HEK293 (cell line): ENCODE measurements around the gene CASS4.
A peak's percentile ranks its signal among the peaks of the same experiment; 100 is the strongest.

Experiments
- CTCF ChIA-PET: fragments of 350-600 bp; formaldehyde crosslinking; extraction: SDS; loops from one replicate; lab custom pipeline; 2021; ENCODE audit warnings: antibody characterized with exemption; lab: Yijun Ruan, JAX
- POLR2A ChIA-PET: fragments of 300-600 bp; formaldehyde crosslinking; extraction: SDS; loops from one replicate; lab custom pipeline; 2020; ENCODE audit warnings: antibody characterized with exemption, inconsistent platforms; lab: Yijun Ruan, JAX
- H3K27ac ChIP-seq: fragments of 200-500 bp; sonication (Bioruptor generic); 2 replicates; pipeline ENCODE4 v1.5.1; 2014; ENCODE audit warnings: low read depth, low read length, control low read depth, inconsistent platforms; ENCODE audit errors: extremely low read depth
- H3K36me3 ChIP-seq, 2 experiments: fragments of 200-500 bp in 1 of 2; sonication (Bioruptor generic) in 1 of 2; 1 replicate in 1 of 2; 2 replicates in 1 of 2; pipeline ENCODE4 v1.5.1; 2014 to 2017; ENCODE audit warnings: inconsistent platforms in 2 of 2, low read length in 2 of 2; ENCODE audit not compliant: control insufficient read depth in 2 of 2, insufficient read depth in 1 of 2
- H3K4me1 ChIP-seq: fragments of 200-500 bp; sonication (Bioruptor generic); 2 replicates; pipeline ENCODE4 v1.5.1; 2014; ENCODE audit warnings: mild to moderate bottlenecking, low read length, inconsistent platforms; ENCODE audit not compliant: control insufficient read depth, insufficient read depth
- H3K4me3 ChIP-seq: 2 replicates; pipeline ENCODE4 v1.5.1; 2011; ENCODE audit warnings: low read depth, mild to moderate bottlenecking, control low read depth, low read length, moderate library complexity
- H3K9me3 ChIP-seq: fragments of 200-500 bp; sonication (Bioruptor generic); 2 replicates; pipeline ENCODE4 v1.5.1; 2014; ENCODE audit warnings: low read depth, low read length, inconsistent platforms; ENCODE audit not compliant: control insufficient read depth, insufficient read depth
- HOXC10 ChIP-seq: sonication (generic); formaldehyde crosslinking; IDR thresholded peaks from 2 replicates; pipeline ENCODE4 v1.8.1; 2023; ENCODE audit warnings: mild to moderate bottlenecking, missing genetic modification reagents
- KLF10 ChIP-seq: fragments of 450-650 bp; IDR thresholded peaks from 2 replicates; pipeline ENCODE4 v1.5.1; 2018; ENCODE audit warnings: missing biosample characterization, mild to moderate bottlenecking, missing genetic modification characterization
- KLF16 ChIP-seq: fragments of 450-650 bp; formaldehyde crosslinking; IDR thresholded peaks from 2 replicates; pipeline ENCODE4 v1.5.1; 2017; ENCODE audit warnings: missing biosample characterization, missing genetic modification characterization
- PRDM1 ChIP-seq: fragments of 450-650 bp; formaldehyde crosslinking; IDR thresholded peaks from 2 replicates; pipeline ENCODE4; 2016; ENCODE audit warnings: missing biosample characterization, missing genetic modification characterization
- SCRT1 ChIP-seq: fragments of 450-650 bp; formaldehyde crosslinking; IDR thresholded peaks from 2 replicates; pipeline ENCODE4 v1.5.1; 2016; ENCODE audit warnings: missing biosample characterization, missing genetic modification characterization, borderline replicate concordance
- SETDB1 ChIP-seq: IDR thresholded peaks from one replicate; pipeline ENCODE4 v1.6.1; 2017; ENCODE audit warnings: mild to moderate bottlenecking, low read length, moderate library complexity, mixed read lengths; ENCODE audit not compliant: insufficient read length
- SP3 ChIP-seq: fragments of 450-650 bp; formaldehyde crosslinking; IDR thresholded peaks from 2 replicates; pipeline ENCODE4 v1.5.1; 2016; ENCODE audit warnings: missing biosample characterization, missing genetic modification characterization
- TRIM28 ChIP-seq: IDR thresholded peaks from 2 replicates; pipeline ENCODE4 v1.6.1; 2011; ENCODE audit warnings: low read length, control low read depth, borderline replicate concordance
- ZNF132 ChIP-seq: fragments of 450-650 bp; formaldehyde crosslinking; IDR thresholded peaks from 2 replicates; pipeline ENCODE4 v1.5.1; 2017; ENCODE audit warnings: missing biosample characterization, missing genetic modification characterization, borderline replicate concordance
- ZNF366 ChIP-seq: fragments of 450-650 bp; formaldehyde crosslinking; conservative IDR thresholded peaks from 2 replicates; pipeline ENCODE4 v1.5.1; 2016; ENCODE audit warnings: missing biosample characterization, missing genetic modification characterization
- ZNF416 ChIP-seq: fragments of 450-650 bp; formaldehyde crosslinking; IDR thresholded peaks from 2 replicates; pipeline ENCODE4 v1.5.1; 2016; ENCODE audit warnings: missing biosample characterization, missing genetic modification characterization
- ZNF530 ChIP-seq: fragments of 450-650 bp; formaldehyde crosslinking; IDR thresholded peaks from 2 replicates; pipeline ENCODE4 v1.5.1; 2016; ENCODE audit warnings: low read depth, missing biosample characterization, missing genetic modification characterization
- ZNF596 ChIP-seq: fragments of 450-650 bp; IDR thresholded peaks from 2 replicates; pipeline ENCODE4 v1.5.0; 2018; ENCODE audit warnings: missing biosample characterization, mild to moderate bottlenecking, missing genetic modification characterization, moderate library complexity
- ZNF664 ChIP-seq: fragments of 450-650 bp; formaldehyde crosslinking; IDR thresholded peaks from 2 replicates; pipeline ENCODE4 v1.5.1; 2016; ENCODE audit warnings: missing biosample characterization, missing genetic modification characterization
- ZNF707 ChIP-seq: fragments of 450-650 bp; formaldehyde crosslinking; IDR thresholded peaks from 2 replicates; pipeline ENCODE4 v1.5.1; 2016; ENCODE audit warnings: missing biosample characterization, missing genetic modification characterization
- ZNF837 ChIP-seq: fragments of 450-650 bp; formaldehyde crosslinking; IDR thresholded peaks from 2 replicates; pipeline ENCODE4 v1.5.1; 2016; ENCODE audit warnings: missing biosample characterization, missing genetic modification characterization
- TF ChIP-seq, protein P1 (sequence below): fragments of 450-650 bp; formaldehyde crosslinking; IDR thresholded peaks from 2 replicates; pipeline ENCODE4 v1.5.1; 2016; ENCODE audit warnings: missing biosample characterization, missing genetic modification characterization
- TF ChIP-seq, protein P2 (sequence below): fragments of 450-650 bp; formaldehyde crosslinking; IDR thresholded peaks from 2 replicates; pipeline ENCODE4 v1.5.1; 2017; ENCODE audit warnings: missing biosample characterization, missing genetic modification characterization
- TF ChIP-seq, protein P3 (sequence below): fragments of 450-650 bp; formaldehyde crosslinking; IDR thresholded peaks from 2 replicates; pipeline ENCODE4 v1.5.1; 2016; ENCODE audit warnings: missing biosample characterization, missing genetic modification characterization, low read depth
- TF ChIP-seq, protein P4 (sequence below): fragments of 450-650 bp; formaldehyde crosslinking; IDR thresholded peaks from 2 replicates; pipeline ENCODE4 v1.5.1; 2016; ENCODE audit warnings: missing biosample characterization, missing genetic modification characterization
- TF ChIP-seq, protein P5 (sequence below): fragments of 450-650 bp; formaldehyde crosslinking; IDR thresholded peaks from 2 replicates; pipeline ENCODE4 v1.5.1; 2016; ENCODE audit warnings: missing biosample characterization, missing genetic modification characterization

Gene CASS4

DNA sequence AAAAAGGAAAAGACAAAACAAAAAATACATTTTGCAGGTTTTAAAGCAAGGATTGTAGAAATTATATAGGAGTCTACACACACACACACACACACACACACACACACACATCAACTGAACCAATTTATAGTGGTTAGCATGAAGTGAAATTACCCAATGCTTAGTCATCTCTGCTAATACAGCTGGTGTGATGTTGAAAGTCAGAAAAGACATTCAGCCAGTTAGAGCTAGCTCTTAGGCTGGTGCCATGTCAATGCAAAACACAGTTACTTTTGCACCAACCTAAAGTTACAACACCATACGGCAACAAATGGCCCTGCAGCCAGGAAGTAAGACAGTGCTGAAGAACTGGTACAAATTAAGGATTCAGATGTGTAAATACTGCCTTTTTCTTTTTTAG is 38.1 kb upstream of the CASS4 start (continued):
- TF ChIP-seq, protein P1, sequence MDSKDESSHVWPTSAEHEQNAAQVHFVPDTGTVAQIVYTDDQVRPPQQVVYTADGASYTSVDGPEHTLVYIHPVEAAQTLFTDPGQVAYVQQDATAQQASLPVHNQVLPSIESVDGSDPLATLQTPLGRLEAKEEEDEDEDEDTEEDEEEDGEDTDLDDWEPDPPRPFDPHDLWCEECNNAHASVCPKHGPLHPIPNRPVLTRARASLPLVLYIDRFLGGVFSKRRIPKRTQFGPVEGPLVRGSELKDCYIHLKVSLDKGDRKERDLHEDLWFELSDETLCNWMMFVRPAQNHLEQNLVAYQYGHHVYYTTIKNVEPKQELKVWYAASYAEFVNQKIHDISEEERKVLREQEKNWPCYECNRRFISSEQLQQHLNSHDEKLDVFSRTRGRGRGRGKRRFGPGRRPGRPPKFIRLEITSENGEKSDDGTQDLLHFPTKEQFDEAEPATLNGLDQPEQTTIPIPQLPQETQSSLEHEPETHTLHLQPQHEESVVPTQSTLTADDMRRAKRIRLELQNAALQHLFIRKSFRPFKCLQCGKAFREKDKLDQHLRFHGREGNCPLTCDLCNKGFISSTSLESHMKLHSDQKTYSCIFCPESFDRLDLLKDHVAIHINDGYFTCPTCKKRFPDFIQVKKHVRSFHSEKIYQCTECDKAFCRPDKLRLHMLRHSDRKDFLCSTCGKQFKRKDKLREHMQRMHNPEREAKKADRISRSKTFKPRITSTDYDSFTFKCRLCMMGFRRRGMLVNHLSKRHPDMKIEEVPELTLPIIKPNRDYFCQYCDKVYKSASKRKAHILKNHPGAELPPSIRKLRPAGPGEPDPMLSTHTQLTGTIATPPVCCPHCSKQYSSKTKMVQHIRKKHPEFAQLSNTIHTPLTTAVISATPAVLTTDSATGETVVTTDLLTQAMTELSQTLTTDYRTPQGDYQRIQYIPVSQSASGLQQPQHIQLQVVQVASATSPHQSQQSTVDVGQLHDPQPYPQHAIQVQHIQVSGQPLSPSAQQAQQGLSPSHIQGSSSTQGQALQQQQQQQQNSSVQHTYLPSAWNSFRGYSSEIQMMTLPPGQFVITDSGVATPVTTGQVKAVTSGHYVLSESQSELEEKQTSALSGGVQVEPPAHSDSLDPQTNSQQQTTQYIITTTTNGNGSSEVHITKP = peak; percentile 25; the same call in 1 of the 2 replicates
- 0 out of 2 replicates have a peak, but pooled peaks have one; percentile 36 for TF ChIP-seq PRDM1 (tag by site-specific recombination)

DNA sequence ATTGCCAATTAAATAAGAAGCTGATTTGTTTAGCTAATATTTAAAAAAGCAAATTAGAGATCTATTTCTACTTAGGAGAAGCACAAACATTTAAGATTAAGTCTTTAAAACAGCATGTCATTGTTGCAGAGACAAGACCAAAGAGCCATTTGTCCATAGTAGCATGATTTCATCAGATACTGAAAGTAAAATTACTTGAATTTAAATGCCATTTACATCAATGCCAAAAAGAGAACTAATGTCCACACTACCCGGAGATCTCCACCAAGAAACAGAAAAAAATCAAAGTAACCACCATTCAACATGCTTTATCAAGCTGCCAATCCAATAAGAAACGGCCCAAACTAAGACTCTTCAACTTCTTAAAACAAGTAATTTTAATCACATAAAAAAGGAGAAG is 35.7 kb upstream of the CASS4 start:
- POLR2A ChIA-PET = interaction anchor here (1.1 kb wide), 2 partner anchors 16 kb away, joined by 3 to 9 read pairs; partner anchors contain the start of genes AURKA and CSTF1
- no peak for TF ChIP-seq SCRT1 (tag by site-specific recombination)
- TF ChIP-seq SP3 = no peak
- TF ChIP-seq, protein P2, sequence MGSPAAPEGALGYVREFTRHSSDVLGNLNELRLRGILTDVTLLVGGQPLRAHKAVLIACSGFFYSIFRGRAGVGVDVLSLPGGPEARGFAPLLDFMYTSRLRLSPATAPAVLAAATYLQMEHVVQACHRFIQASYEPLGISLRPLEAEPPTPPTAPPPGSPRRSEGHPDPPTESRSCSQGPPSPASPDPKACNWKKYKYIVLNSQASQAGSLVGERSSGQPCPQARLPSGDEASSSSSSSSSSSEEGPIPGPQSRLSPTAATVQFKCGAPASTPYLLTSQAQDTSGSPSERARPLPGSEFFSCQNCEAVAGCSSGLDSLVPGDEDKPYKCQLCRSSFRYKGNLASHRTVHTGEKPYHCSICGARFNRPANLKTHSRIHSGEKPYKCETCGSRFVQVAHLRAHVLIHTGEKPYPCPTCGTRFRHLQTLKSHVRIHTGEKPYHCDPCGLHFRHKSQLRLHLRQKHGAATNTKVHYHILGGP (tag by site-specific recombination) = no peak
- TF ChIP-seq KLF10 (tag by site-specific recombination) = no peak
- TF ChIP-seq, protein P3, sequence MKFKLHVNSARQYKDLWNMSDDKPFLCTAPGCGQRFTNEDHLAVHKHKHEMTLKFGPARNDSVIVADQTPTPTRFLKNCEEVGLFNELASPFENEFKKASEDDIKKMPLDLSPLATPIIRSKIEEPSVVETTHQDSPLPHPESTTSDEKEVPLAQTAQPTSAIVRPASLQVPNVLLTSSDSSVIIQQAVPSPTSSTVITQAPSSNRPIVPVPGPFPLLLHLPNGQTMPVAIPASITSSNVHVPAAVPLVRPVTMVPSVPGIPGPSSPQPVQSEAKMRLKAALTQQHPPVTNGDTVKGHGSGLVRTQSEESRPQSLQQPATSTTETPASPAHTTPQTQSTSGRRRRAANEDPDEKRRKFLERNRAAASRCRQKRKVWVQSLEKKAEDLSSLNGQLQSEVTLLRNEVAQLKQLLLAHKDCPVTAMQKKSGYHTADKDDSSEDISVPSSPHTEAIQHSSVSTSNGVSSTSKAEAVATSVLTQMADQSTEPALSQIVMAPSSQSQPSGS (tag by site-specific recombination) = no peak
- no peak for TF ChIP-seq ZNF366 (tag by site-specific recombination)
- TF ChIP-seq ZNF596 (tag by site-specific recombination) = no peak
- TF ChIP-seq, protein P4, sequence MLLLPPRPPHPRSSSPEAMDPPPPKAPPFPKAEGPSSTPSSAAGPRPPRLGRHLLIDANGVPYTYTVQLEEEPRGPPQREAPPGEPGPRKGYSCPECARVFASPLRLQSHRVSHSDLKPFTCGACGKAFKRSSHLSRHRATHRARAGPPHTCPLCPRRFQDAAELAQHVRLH (tag by site-specific recombination) = no peak
- no peak for TF ChIP-seq ZNF707
- no peak for TF ChIP-seq TRIM28
- TF ChIP-seq SETDB1 = no peak
- TF ChIP-seq, protein P5, sequence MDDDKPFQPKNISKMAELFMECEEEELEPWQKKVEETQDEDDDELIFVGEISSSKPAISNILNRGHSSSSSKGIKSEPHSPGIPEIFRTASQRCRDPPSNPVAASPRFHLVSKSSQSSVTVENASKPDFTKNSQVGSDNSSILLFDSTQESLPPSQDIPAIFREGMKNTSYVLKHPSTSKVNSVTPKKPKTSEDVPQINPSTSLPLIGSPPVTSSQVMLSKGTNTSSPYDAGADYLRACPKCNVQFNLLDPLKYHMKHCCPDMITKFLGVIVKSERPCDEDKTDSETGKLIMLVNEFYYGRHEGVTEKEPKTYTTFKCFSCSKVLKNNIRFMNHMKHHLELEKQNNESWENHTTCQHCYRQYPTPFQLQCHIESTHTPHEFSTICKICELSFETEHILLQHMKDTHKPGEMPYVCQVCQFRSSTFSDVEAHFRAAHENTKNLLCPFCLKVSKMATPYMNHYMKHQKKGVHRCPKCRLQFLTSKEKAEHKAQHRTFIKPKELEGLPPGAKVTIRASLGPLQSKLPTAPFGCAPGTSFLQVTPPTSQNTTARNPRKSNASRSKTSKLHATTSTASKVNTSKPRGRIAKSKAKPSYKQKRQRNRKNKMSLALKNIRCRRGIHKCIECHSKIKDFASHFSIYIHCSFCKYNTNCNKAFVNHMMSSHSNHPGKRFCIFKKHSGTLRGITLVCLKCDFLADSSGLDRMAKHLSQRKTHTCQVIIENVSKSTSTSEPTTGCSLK (tag by site-specific recombination) = no peak
- TF ChIP-seq ZNF132 (tag by site-specific recombination) = no peak
- TF ChIP-seq HOXC10 = no peak
- no peak for TF ChIP-seq ZNF416 (tag by site-specific recombination)
- TF ChIP-seq KLF16 (tag by site-specific recombination) = no peak
- no peak for TF ChIP-seq ZNF837 (tag by site-specific recombination)
- TF ChIP-seq ZNF530 = no peak
- TF ChIP-seq ZNF664 (tag by site-specific recombination) = no peak
- TF ChIP-seq, all 188 proteins: peak for 0
- H3K4me3 ChIP-seq = no peak overlapping the region
- no peak overlapping the region for H3K27ac ChIP-seq
- no peaks in the 10 kb centered on the region for H3K4me1 ChIP-seq
- peaks cover 72 to 94% of the 10 kb centered on the region in 2 experiments for H3K36me3 ChIP-seq
- no peaks in the 10 kb centered on the region for H3K9me3 ChIP-seq
- CTCF ChIA-PET = interaction anchor here (1.0 kb wide), 1 partner anchor 125 kb away, joined by 4 read pairs; no protein-coding TSS in a partner anchor
